Measurements from ENCODE around the gene NDUFB10.

- TF ChIP-seq CTCF (IDR thresholded peaks at IDR 0.05) (no peak), MAX (IDR thresholded peaks at IDR 0.05; ENCODE audit: low read depth) (no peak), PBX3 (IDR thresholded peaks at IDR 0.05) (no peak), TAF1 (IDR thresholded peaks at IDR 0.05; ENCODE audit: borderline replicate concordance, low read depth, low read length) (no peak), POLR2AphosphoS5 (IDR thresholded peaks at IDR 0.05; ENCODE audit: low read depth, low read length) (no peak), SIN3A (IDR thresholded peaks at IDR 0.05; ENCODE audit: borderline replicate concordance, low read depth, low read length) (no peak), GABPA (IDR thresholded peaks at IDR 0.05; ENCODE audit: low read depth) (no peak), JUND (IDR thresholded peaks at IDR 0.05) (no peak), EZH2phosphoT487 (IDR thresholded peaks at IDR 0.05; ENCODE audit: borderline replicate concordance, low read depth) (no peak), GATA2 (CRISPR knock-in tag; IDR thresholded peaks at IDR 0.05) (no peak), FOXJ3 (CRISPR knock-in tag; IDR thresholded peaks at IDR 0.05) (no peak)
Measured at GRCh38 chr16:1922357-1922756, 37.0 kb upstream of the NDUFB10 start.
